K562 (cell line): ENCODE measurements around the gene HEG1. TPM values are rescaled to one million over a fixed set of nuclear protein-coding genes. Genes with fewer than 3 reads are reported as not detected.

Source experiments
- ATAC-seq: fragments of 200-7000 bp; cut with Tn5 transposase; 3 replicates; pipeline ENCODE4 v1.9.1; 2020; ENCODE audit warnings: moderate library complexity
- BruUV-seq: library from RNA; stranded (reverse); fragments of 400-500 nt; replicated peaks from 2 replicates; lab custom pipeline; 2021; lab: Mats Ljungman, UMichigan
- CTCF ChIA-PET: fragments of 300-600 bp; formaldehyde crosslinking; extraction: SDS; loops from one replicate; lab custom pipeline; 2021; ENCODE audit warnings: low intra/inter-chr PET ratio; lab: Yijun Ruan, JAX
- POLR2A ChIA-PET: fragments of 300-600, 350-650 bp; sonication (Branson Sonifier 250); formaldehyde crosslinking; extraction: SDS; loops from one replicate; lab custom pipeline; 2021; ENCODE audit warnings: antibody characterized with exemption, inconsistent platforms; lab: Yijun Ruan, JAX
- DNase-seq, 4 experiments: peaks; one replicate each; pipeline versions ENCODE4 v3.0.0 to v3.0.0-alpha.2; 2011 to 2018; ENCODE audit warnings: low spot score in 3 of 4, mixed read lengths in 3 of 4; ENCODE audit errors: extremely low read depth in 1 of 4
- FAIRE-seq: peaks from 2 replicates; lab custom pipeline; 2011; peaks lifted over from hg19 to GRCh38; lab: Jason Lieb, UNC
- H2AFZ ChIP-seq: 2 replicates; pipeline ENCODE4 v1.6.0; 2011; ENCODE audit warnings: low read depth, low read length, control low read depth, inconsistent platforms
- H3K27ac ChIP-seq: fragments of 200-600 bp; 3 replicates; pipeline ENCODE4 v1.8.0; 2011; ENCODE audit warnings: low read depth, mild to moderate bottlenecking, control low read depth, inconsistent platforms, low read length, moderate library complexity, mixed read lengths; ENCODE audit errors: extremely low read depth
- H3K27me3 ChIP-seq, 2 experiments: fragments of 300-600 bp in 1 of 2; 2 replicates in 1 of 2; 3 replicates in 1 of 2; pipeline versions ENCODE4 v1.6.0 to v1.8.0; 2011; ENCODE audit warnings: inconsistent platforms in 2 of 2, low read length in 2 of 2, mild to moderate bottlenecking in 1 of 2, mixed read lengths in 1 of 2, moderate library complexity in 1 of 2; ENCODE audit not compliant: control insufficient read depth in 2 of 2, insufficient read depth in 2 of 2
- H3K36me3 ChIP-seq: fragments of 300-600 bp; 3 replicates; pipeline ENCODE4 v1.8.0; 2011; ENCODE audit warnings: mild to moderate bottlenecking, low read length, inconsistent platforms; ENCODE audit not compliant: control insufficient read depth, insufficient read depth
- H3K4me1 ChIP-seq, 2 experiments: fragments of 200-600 bp in 1 of 2; replicated peaks in 1 of 2; 2 replicates in 1 of 2; 3 replicates in 1 of 2; pipeline versions ENCODE4 v1.5.1 to v1.8.0; 2011; ENCODE audit warnings: inconsistent platforms in 2 of 2, low read length in 2 of 2, mild to moderate bottlenecking in 1 of 2, mixed read lengths in 1 of 2, moderate library complexity in 1 of 2; ENCODE audit not compliant: control insufficient read depth in 2 of 2, insufficient read depth in 2 of 2
- H3K4me2 ChIP-seq: 2 replicates; pipeline ENCODE4 v1.6.1; 2011; ENCODE audit warnings: low read length, control low read depth, inconsistent platforms, mixed read lengths; ENCODE audit not compliant: insufficient read depth
- H3K4me3 ChIP-seq: fragments of 200-600 bp; sonication (generic), shearing (Covaris generic); 2 replicates; pipeline ENCODE4 v1.5.1; 2016; ENCODE audit warnings: control low read depth, inconsistent platforms
- H3K79me2 ChIP-seq: fragments of 200-600 bp; 3 replicates; pipeline ENCODE4 v1.8.0; 2011; ENCODE audit warnings: low read length, inconsistent platforms; ENCODE audit not compliant: control insufficient read depth, insufficient read depth
- H3K9ac ChIP-seq, 2 experiments: 2 replicates each; pipeline versions ENCODE4 v1.6.0 to v1.6.1; 2011; ENCODE audit warnings: low read depth in 2 of 2, low read length in 2 of 2, control low read depth in 1 of 2, inconsistent platforms in 1 of 2, mild to moderate bottlenecking in 1 of 2, mixed read lengths in 1 of 2; ENCODE audit not compliant: insufficient read depth in 1 of 2
- H3K9me1 ChIP-seq: one replicate; pipeline ENCODE4 v1.6.0; 2011; ENCODE audit warnings: inconsistent platforms, mild to moderate bottlenecking, low read length, moderate library complexity; ENCODE audit not compliant: control insufficient read depth, insufficient read depth
- H3K9me3 ChIP-seq: replicated peaks from 2 replicates; pipeline ENCODE4 v1.5.1; 2011; ENCODE audit warnings: low read depth, low read length, inconsistent platforms; ENCODE audit not compliant: control insufficient read depth, insufficient read depth
- H4K20me1 ChIP-seq: replicated peaks from 2 replicates; pipeline ENCODE4 v1.6.1; 2011; ENCODE audit warnings: low read length, inconsistent platforms, mixed read lengths; ENCODE audit not compliant: control insufficient read depth, insufficient read depth
- CCNT2 ChIP-seq: IDR thresholded peaks from 2 replicates; pipeline ENCODE4 v1.6.1; 2011; ENCODE audit warnings: borderline replicate concordance, low read depth, mild to moderate bottlenecking, moderate library complexity, mixed read lengths, low read length; ENCODE audit not compliant: insufficient read length; ENCODE audit errors: extremely low read depth
- CTBP1 ChIP-seq: fragments of 450-650 bp; IDR thresholded peaks from 2 replicates; pipeline ENCODE4 v1.6.1; 2016; ENCODE audit warnings: borderline replicate concordance
- PHB2 ChIP-seq: fragments of 450-650 bp; IDR thresholded peaks from 2 replicates; pipeline ENCODE4 v1.6.1; 2017; ENCODE audit warnings: low read depth
- ZNF274 ChIP-seq: IDR thresholded peaks from 2 replicates; pipeline ENCODE4 v1.6.1; 2011; ENCODE audit warnings: low read depth, mild to moderate bottlenecking, low read length, moderate library complexity, borderline replicate concordance
- ZNF347 ChIP-seq: fragments of 450-650 bp; formaldehyde crosslinking; IDR thresholded peaks from 2 replicates; pipeline ENCODE4 v1.4.0; 2020; ENCODE audit warnings: low read depth, mild to moderate bottlenecking, moderate library complexity
- WGBS: fragments of 100-300 bp; shearing (Covaris generic); methylation state at CpG from one replicate; pipeline ENCODE4 v1.1.6; 2016; ENCODE audit warnings: low coverage, mixed read lengths; ENCODE audit not compliant: insufficient coverage; ENCODE audit errors: missing lambda C conversion rate; 5-methylcytosine and 5-hydroxymethylcytosine counted together
- in situ Hi-C: fragments of 300-500 bp; cut with MboI; formaldehyde crosslinking; loops from 4 replicates; pipeline ENCODE4 v1.15.0; 2018; ENCODE audit warnings: inconsistent platforms, mixed read lengths
- intact Hi-C: fragments of 100-400 bp; cut with micrococcal nuclease; formaldehyde crosslinking; loops from 2 replicates; pipeline ENCODE4 v1.14.2; 2022
- polyA plus RNA-seq, 8 experiments: library from polyadenylated mRNA; depleted of rRNA in 4 of 8; stranded (reverse) in 5 of 8; unstranded in 3 of 8; fragments of >200 nt; fragmentation: Nextera tagmentation in 2 of 8; fragmentation: Illumina TruSeq in 1 of 8; extraction: Ambion mirVana in 2 of 8; extraction: Trizol in 1 of 8; gene quantifications; 2 replicates each; pipeline versions ENCODE4 v1.2.1 to v1.2.3, GENCODE V29; 2011 to 2014; ENCODE audit warnings: inconsistent platforms in 1 of 8, missing spikeins in 1 of 8
- total RNA-seq, 7 experiments: library from RNA; depleted of rRNA in 6 of 7; stranded (reverse); fragments of >200 nt in 6 of 7; fragmentation: Illumina TruSeq in 2 of 7; extraction: Trizol in 2 of 7; gene quantifications; 2 replicates each; pipeline versions ENCODE4 v1.2.1 to v1.2.3, GENCODE V29; 2011 to 2021; ENCODE audit warnings: low replicate concordance in 1 of 7
- TF ChIP-seq, protein P1 (sequence below): fragments of 250-450 bp; sonication (Bioruptor Pico); IDR thresholded peaks from 2 replicates; pipeline ENCODE4 v1.4.0; 2020; ENCODE audit warnings: mild to moderate bottlenecking, moderate library complexity, borderline replicate concordance

Gene HEG1
- total and polyA plus RNA-seq, 9 of the 15 experiments (the other 6 are each of a cell fraction or from before 2014, with no cell fraction given): 0.24 TPM; not detected in 8

DNA sequence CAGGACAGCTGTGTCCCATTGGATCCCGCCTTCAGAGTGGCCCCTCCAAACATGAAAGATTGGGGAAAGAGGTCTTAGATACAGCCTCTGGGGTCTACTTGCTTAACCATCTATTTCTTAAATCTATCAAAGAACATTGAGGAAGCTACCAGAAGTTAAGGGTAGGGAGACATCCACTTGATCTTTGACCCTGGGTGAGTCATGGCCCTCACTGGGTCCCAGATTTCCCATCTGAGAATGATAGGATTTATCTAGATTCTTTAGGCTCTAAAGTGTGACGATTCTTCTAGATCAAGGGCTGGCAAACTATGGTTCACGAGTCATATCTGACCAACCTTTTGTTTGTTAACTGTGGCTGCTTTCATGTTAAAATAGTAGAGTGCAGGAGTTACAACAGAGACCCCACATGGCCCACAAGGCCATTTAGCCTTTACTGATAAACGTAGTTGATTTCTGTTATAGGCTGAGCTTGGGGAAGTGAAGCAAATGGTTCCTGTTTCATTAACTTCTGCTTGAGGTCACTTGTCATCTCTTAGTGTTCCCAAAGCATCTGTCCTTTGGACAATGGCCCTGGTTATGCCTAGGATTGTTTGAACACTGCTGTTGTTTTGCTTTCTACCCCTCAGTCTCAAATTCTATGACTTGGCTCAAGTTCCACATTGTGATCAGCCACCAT lies 129.2 kb downstream of the HEG1 start:
- Histone ChIP-seq H3K36me3 (no peaks in the 10 kb centered on the region), H3K9me1 (no peaks in the 10 kb centered on the region), H2AFZ (no peak overlapping the region), H3K9me3 (no peaks in the 10 kb centered on the region), H3K4me2 (no peak overlapping the region), H4K20me1 (no peaks in the 10 kb centered on the region), H3K27me3 (no peaks in the 10 kb centered on the region), H3K4me1 (no peaks in the 10 kb centered on the region), H3K27ac (no peak overlapping the region), H3K9ac (no peak overlapping the region), H3K79me2 (no peaks in the 10 kb centered on the region), H3K4me3 (no peak overlapping the region)
- ChIA-PET POLR2A (no interaction called here), CTCF (no interaction called here)
- 0% methylated on average over 4 of the region's 4 CpGs for WGBS
- intact Hi-C loops (loop anchor here (5.0 kb wide), 2 partner anchors 61 to 236 kb away; no protein-coding TSS in a partner anchor), in situ Hi-C loops (loop anchor here (10.0 kb wide), 1 partner anchor 658 kb away; no protein-coding TSS in a partner anchor)
- FAIRE-seq: no peak
- no peak for ATAC-seq
- no TSS peak for BruUV-seq
- no peak for TF ChIP-seq CCNT2
- TF ChIP-seq PHB2: no peak
- DNase-seq: no peak

DNA sequence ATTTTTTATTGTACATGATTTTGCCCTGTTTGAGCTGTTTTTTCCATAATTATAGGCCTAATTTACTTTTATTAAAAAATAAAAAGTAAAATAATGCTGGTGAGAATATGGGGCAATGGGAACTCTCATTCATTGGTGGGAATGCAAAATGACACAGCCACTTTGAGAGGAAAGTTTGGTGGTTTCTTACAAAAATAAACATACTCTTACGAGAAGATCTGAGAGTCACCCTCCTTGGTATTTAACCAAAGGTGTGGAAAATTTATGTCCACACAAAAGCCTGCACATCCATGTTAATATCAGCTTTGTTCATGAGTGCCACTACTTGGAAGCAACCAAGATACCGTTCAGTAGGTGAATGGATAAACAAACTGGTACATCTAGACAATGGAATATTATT lies 131.1 kb downstream of the HEG1 start:
- no peaks in the 10 kb centered on the region for H3K27me3 ChIP-seq
- DNase-seq (no peak), ATAC-seq (no peak), FAIRE-seq (no peak)
- BruUV-seq: no TSS peak
- in situ Hi-C loops: loop anchor here (10.0 kb wide), 1 partner anchor 660 kb away; no protein-coding TSS in a partner anchor
- no peak for TF ChIP-seq CTBP1
- TF ChIP-seq, protein P1, sequence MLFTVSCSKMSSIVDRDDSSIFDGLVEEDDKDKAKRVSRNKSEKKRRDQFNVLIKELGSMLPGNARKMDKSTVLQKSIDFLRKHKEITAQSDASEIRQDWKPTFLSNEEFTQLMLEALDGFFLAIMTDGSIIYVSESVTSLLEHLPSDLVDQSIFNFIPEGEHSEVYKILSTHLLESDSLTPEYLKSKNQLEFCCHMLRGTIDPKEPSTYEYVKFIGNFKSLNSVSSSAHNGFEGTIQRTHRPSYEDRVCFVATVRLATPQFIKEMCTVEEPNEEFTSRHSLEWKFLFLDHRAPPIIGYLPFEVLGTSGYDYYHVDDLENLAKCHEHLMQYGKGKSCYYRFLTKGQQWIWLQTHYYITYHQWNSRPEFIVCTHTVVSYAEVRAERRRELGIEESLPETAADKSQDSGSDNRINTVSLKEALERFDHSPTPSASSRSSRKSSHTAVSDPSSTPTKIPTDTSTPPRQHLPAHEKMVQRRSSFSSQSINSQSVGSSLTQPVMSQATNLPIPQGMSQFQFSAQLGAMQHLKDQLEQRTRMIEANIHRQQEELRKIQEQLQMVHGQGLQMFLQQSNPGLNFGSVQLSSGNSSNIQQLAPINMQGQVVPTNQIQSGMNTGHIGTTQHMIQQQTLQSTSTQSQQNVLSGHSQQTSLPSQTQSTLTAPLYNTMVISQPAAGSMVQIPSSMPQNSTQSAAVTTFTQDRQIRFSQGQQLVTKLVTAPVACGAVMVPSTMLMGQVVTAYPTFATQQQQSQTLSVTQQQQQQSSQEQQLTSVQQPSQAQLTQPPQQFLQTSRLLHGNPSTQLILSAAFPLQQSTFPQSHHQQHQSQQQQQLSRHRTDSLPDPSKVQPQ: no peak
- TF ChIP-seq ZNF274: no peak
- TF ChIP-seq ZNF347: no peak
- no peaks in the 10 kb centered on the region for H3K4me1 ChIP-seq
- no peak overlapping the region for H3K9ac ChIP-seq
- no peaks in the 10 kb centered on the region for H3K36me3 ChIP-seq
- CTCF ChIA-PET: no interaction called here
- no peaks in the 10 kb centered on the region for H3K79me2 ChIP-seq
- no peak overlapping the region for H3K4me2 ChIP-seq
- H3K4me3 ChIP-seq: no peak overlapping the region
- no peaks in the 10 kb centered on the region for H3K9me3 ChIP-seq
- WGBS: 7% methylated on average over 2 of the region's 2 CpGs
- no peak overlapping the region for H2AFZ ChIP-seq
- H3K27ac ChIP-seq: no peak overlapping the region
- intact Hi-C loops: loop anchor here (5.0 kb wide), 2 partner anchors 63 to 238 kb away; no protein-coding TSS in a partner anchor
- POLR2A ChIA-PET: no interaction called here
- no peaks in the 10 kb centered on the region for H4K20me1 ChIP-seq
- no peaks in the 10 kb centered on the region for H3K9me1 ChIP-seq
